Endothelial cell of umbilical vein (primary cell): ENCODE measurements around the gene ABI3BP. TPM values are rescaled to one million over a fixed set of nuclear protein-coding genes. Genes with fewer than 3 reads are reported as not detected.

Experiments used
- BruUV-seq: library from RNA; stranded (reverse); fragments of 400-500 nt; replicated peaks from 2 replicates; lab custom pipeline; 2021; lab: Mats Ljungman, UMichigan
- CTCF ChIA-PET: fragments of 300-600, 350-600 bp; sonication (Branson Sonifier 250); formaldehyde crosslinking; loops from one replicate; lab custom pipeline; 2021; ENCODE audit warnings: antibody characterized with exemption, inconsistent platforms; lab: Charles Lee
- POLR2A ChIA-PET: fragments of 300-600, 350-600 bp; sonication (Branson Sonifier 250); formaldehyde crosslinking; loops from one replicate; lab custom pipeline; 2021; ENCODE audit warnings: antibody characterized with exemption, inconsistent platforms; lab: Charles Lee
- DNase-seq: peaks from one replicate; pipeline ENCODE4 v3.0.0-alpha.2; 2011; ENCODE audit warnings: low read depth, low spot score
- FAIRE-seq: peaks from 2 replicates; lab custom pipeline; 2011; peaks lifted over from hg19 to GRCh38; lab: Jason Lieb, UNC
- H2AFZ ChIP-seq: 2 replicates; pipeline ENCODE4 v1.6.0; 2012; ENCODE audit warnings: low read depth, low read length, control low read depth, inconsistent platforms
- H3K27ac ChIP-seq: 2 replicates; pipeline ENCODE4 v1.5.1; 2011; ENCODE audit warnings: low read depth, mild to moderate bottlenecking, control low read depth, low read length, moderate library complexity; ENCODE audit not compliant: insufficient read depth
- H3K27me3 ChIP-seq, 2 experiments: 2 replicates each; pipeline versions ENCODE4 v1.6.0 to v1.6.1; 2011; ENCODE audit warnings: low read length in 2 of 2, mixed read lengths in 1 of 2; ENCODE audit not compliant: control insufficient read depth in 2 of 2, insufficient read depth in 2 of 2
- H3K36me3 ChIP-seq, 2 experiments: 2 replicates in 1 of 2; 3 replicates in 1 of 2; pipeline ENCODE4 v1.5.1; 2011; ENCODE audit warnings: low read length in 2 of 2, mild to moderate bottlenecking in 1 of 2, moderate library complexity in 1 of 2; ENCODE audit not compliant: control insufficient read depth in 2 of 2, insufficient read depth in 2 of 2; ENCODE audit errors: extremely low read depth in 1 of 2
- H3K4me1 ChIP-seq: 3 replicates; pipeline ENCODE4 v1.5.1; 2011; ENCODE audit warnings: mild to moderate bottlenecking, low read length; ENCODE audit not compliant: control insufficient read depth, insufficient read depth; ENCODE audit errors: extremely low read depth
- H3K4me2 ChIP-seq: 2 replicates; pipeline ENCODE4 v1.6.1; 2011; ENCODE audit warnings: low read length, control low read depth, mixed read lengths; ENCODE audit not compliant: insufficient read depth
- H3K4me3 ChIP-seq, 3 experiments: fragments of 200-600 bp in 1 of 3; sonication (generic), shearing (Covaris generic) in 1 of 3; replicated peaks in 1 of 3; 2 replicates each; pipeline ENCODE4 v1.5.1; 2011 to 2016; ENCODE audit warnings: control low read depth in 3 of 3, low read length in 3 of 3, mild to moderate bottlenecking in 2 of 3, inconsistent platforms in 1 of 3, low read depth in 1 of 3, moderate library complexity in 1 of 3; ENCODE audit not compliant: insufficient read depth in 1 of 3
- H3K79me2 ChIP-seq: 2 replicates; pipeline ENCODE4 v1.6.0; 2012; ENCODE audit warnings: low read length, inconsistent platforms; ENCODE audit not compliant: control insufficient read depth, insufficient read depth
- H3K9ac ChIP-seq: replicated peaks from 2 replicates; pipeline ENCODE3; 2011; ENCODE audit warnings: low read length, control low read depth; ENCODE audit not compliant: insufficient read depth; ENCODE audit errors: extremely low read depth
- H3K9me1 ChIP-seq: replicated peaks from 3 replicates; pipeline ENCODE4 v1.6.0; 2011; ENCODE audit warnings: mild to moderate bottlenecking, low read length; ENCODE audit not compliant: control insufficient read depth, insufficient read depth; ENCODE audit errors: extremely low read depth
- H3K9me3 ChIP-seq: replicated peaks from 2 replicates; pipeline ENCODE4 v1.5.1; 2012; ENCODE audit warnings: low read length, inconsistent platforms; ENCODE audit not compliant: control insufficient read depth, insufficient read depth
- H4K20me1 ChIP-seq: replicated peaks from 2 replicates; pipeline ENCODE3; 2011; ENCODE audit warnings: mild to moderate bottlenecking, low read length; ENCODE audit not compliant: control insufficient read depth, insufficient read depth; ENCODE audit errors: extremely low read depth
- EZH2 ChIP-seq: IDR thresholded peaks from 2 replicates; pipeline ENCODE4 v1.6.1; 2012; ENCODE audit warnings: borderline replicate concordance, low read depth, mild to moderate bottlenecking, moderate library complexity, low read length, inconsistent platforms; ENCODE audit not compliant: severe bottlenecking
- FOS ChIP-seq: IDR thresholded peaks from 2 replicates; pipeline ENCODE4 v1.6.1; 2011; ENCODE audit warnings: mild to moderate bottlenecking, low read length, moderate library complexity, borderline replicate concordance; ENCODE audit not compliant: insufficient read depth
- GATA2 ChIP-seq: IDR thresholded peaks from 2 replicates; pipeline ENCODE4 v1.7.0; 2011; ENCODE audit warnings: low read depth, mild to moderate bottlenecking, moderate library complexity, mixed read lengths, low read length; ENCODE audit not compliant: insufficient read length, insufficient read depth
- JUN ChIP-seq: IDR thresholded peaks from 2 replicates; pipeline ENCODE4 v1.6.1; 2011; ENCODE audit warnings: borderline replicate concordance, low read depth; ENCODE audit not compliant: insufficient read length, insufficient read depth
- MYC ChIP-seq: IDR thresholded peaks from one replicate; pipeline ENCODE4 v1.6.1; 2011; ENCODE audit warnings: mild to moderate bottlenecking, low read depth, low read length
- POLR2A ChIP-seq: IDR thresholded peaks from 2 replicates; pipeline ENCODE4 v1.6.1; 2012; ENCODE audit warnings: low read depth, mild to moderate bottlenecking, control low read depth, low read length
- POLR2AphosphoS5 ChIP-seq: IDR thresholded peaks from 2 replicates; pipeline ENCODE4 v1.6.1; 2012; ENCODE audit warnings: low read depth, mild to moderate bottlenecking, control low read depth, low read length, moderate library complexity; ENCODE audit not compliant: insufficient read depth
- dilution Hi-C: fragments of 300-500 bp; cut with MboI; formaldehyde crosslinking; loops from one replicate; pipeline ENCODE4 v1.15.0; 2019; ENCODE audit warnings: low sequenced_read_pairs; ENCODE audit not compliant: extremely low pct_ligation_motif_present
- intact Hi-C: fragments of 100-400 bp; cut with micrococcal nuclease; formaldehyde crosslinking; loops from one replicate; pipeline ENCODE4 v1.10.0; 2022
- polyA plus RNA-seq, 4 experiments: library from polyadenylated mRNA; depleted of rRNA in 3 of 4; stranded (reverse) in 3 of 4; unstranded in 1 of 4; fragments of >200 nt; gene quantifications; 2 replicates each; pipeline versions ENCODE4 v1.2.1 to v1.2.3, GENCODE V29; 2011 to 2012; ENCODE audit warnings: missing spikeins in 1 of 4
- total RNA-seq: library from RNA; stranded (reverse); gene quantifications from 2 replicates; pipeline ENCODE4 v1.2.3, GENCODE V29; 2021
- TF ChIP-seq, protein P1 (sequence below), 2 donors: IDR thresholded peaks; 1 replicate in 1 of 2; 2 replicates in 1 of 2; pipeline ENCODE4 v1.5.1; 2011; ENCODE audit warnings: low read length in 2 of 2, mild to moderate bottlenecking in 2 of 2, moderate library complexity in 2 of 2, control low read depth in 1 of 2, inconsistent platforms in 1 of 2, low read depth in 1 of 2; ENCODE audit not compliant: insufficient read depth in 1 of 2; ENCODE audit errors: extremely low read depth in 1 of 2
- TF ChIP-seq, protein P2 (sequence below): IDR thresholded peaks from 2 replicates; pipeline ENCODE4 v1.6.1; 2011; ENCODE audit not compliant: insufficient read depth, insufficient read length

ABI3BP gene
- total and polyA plus RNA-seq, 2 donors (not counting 3 experiments of a cell fraction or from before 2014, with no cell fraction given): 78.1 to 106 TPM

DNA sequence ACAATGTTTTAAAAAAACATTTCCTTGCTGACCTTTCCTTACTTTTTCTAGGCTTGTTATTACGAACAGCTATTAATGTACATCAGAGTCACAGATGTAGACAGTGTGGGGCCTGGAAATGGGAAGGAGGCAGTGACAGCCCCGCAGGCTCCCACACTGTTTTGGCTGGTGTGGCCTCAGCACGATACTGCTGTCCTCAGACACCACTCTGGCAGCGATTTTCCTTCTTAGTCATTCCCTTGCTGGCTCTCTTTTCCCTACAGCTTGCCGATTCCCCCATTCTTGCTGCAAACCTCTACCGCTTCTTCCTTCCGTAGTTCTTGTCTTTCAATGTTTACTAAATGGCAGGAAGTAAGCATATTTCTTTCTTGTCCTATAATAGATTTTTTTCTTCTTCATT, 113.1 kb downstream of the ABI3BP start:
- BruUV-seq: no TSS peak
- POLR2A ChIA-PET: no interaction called here
- DNase-seq: no peak
- Histone ChIP-seq H4K20me1 (no peaks in the 10 kb centered on the region), H3K4me2 (no peak overlapping the region), H3K4me3 (no peak overlapping the region), H3K9ac (no peak overlapping the region), H3K27ac (no peak overlapping the region), H3K79me2 (no peaks in the 10 kb centered on the region), H3K4me1 (peaks cover 13% of the 10 kb centered on the region), H3K9me1 (no peaks in the 10 kb centered on the region), H2AFZ (no peak overlapping the region), H3K27me3 (no peaks in the 10 kb centered on the region), H3K36me3 (no peaks in the 10 kb centered on the region), H3K9me3 (no peaks in the 10 kb centered on the region)
- FAIRE-seq: no peak
- CTCF ChIA-PET: interaction anchor here (1.7 kb wide), 1 partner anchor 316 kb away, joined by 4 read pairs; no protein-coding TSS in a partner anchor
- intact Hi-C loops: no loop called here
- dilution Hi-C loops: no loop called here
- no peak for TF ChIP-seq FOS
- TF ChIP-seq POLR2AphosphoS5: no peak
- no peak for TF ChIP-seq JUN
- no peak for TF ChIP-seq POLR2A

DNA sequence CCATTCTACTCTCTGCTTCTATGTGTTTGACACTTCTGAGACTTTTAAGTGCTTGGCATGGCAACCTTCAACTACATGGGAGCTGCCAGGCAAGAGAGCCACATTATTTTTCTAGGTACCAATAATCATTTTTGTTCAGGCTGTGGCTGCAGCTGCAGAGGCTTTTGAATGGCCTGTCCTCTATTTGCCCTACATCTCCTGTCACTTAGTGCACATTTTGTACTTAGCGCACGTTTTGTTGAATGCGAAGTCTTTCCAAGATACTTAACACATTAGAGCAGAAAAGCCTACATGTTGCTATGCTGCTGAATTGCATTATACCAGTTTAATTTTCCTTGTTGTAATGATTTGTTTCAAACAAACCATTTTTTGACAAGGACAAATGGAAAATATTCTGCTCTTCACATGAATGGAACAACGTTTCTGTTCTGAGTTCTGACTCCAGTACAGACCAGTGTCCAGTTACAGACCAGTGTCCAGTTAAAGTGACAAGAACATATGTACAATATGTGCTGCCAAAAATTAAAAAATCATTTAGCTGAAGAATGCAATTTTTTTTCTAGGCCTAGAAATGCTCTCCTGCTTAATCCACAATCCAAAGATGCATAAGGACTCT, 113.9 kb downstream of the ABI3BP start:
- BruUV-seq: no TSS peak
- no peaks in the 10 kb centered on the region for H3K9me1 ChIP-seq

More for the DNA sequence above, 113.9 kb downstream of the ABI3BP start:
- Histone ChIP-seq H3K9ac (no peak overlapping the region), H3K36me3 (no peaks in the 10 kb centered on the region), H3K27me3 (no peaks in the 10 kb centered on the region), H3K4me2 (no peak overlapping the region), H3K27ac (no peak overlapping the region), H2AFZ (no peak overlapping the region), H3K4me3 (no peak overlapping the region), H3K4me1 (peaks cover 18% of the 10 kb centered on the region), H4K20me1 (no peaks in the 10 kb centered on the region), H3K79me2 (no peaks in the 10 kb centered on the region), H3K9me3 (no peaks in the 10 kb centered on the region)
- no peak for TF ChIP-seq EZH2
- TF ChIP-seq JUN: no peak
- no peak for TF ChIP-seq FOS
- no peak for TF ChIP-seq MYC
- TF ChIP-seq POLR2A: no peak
- TF ChIP-seq, protein P1, sequence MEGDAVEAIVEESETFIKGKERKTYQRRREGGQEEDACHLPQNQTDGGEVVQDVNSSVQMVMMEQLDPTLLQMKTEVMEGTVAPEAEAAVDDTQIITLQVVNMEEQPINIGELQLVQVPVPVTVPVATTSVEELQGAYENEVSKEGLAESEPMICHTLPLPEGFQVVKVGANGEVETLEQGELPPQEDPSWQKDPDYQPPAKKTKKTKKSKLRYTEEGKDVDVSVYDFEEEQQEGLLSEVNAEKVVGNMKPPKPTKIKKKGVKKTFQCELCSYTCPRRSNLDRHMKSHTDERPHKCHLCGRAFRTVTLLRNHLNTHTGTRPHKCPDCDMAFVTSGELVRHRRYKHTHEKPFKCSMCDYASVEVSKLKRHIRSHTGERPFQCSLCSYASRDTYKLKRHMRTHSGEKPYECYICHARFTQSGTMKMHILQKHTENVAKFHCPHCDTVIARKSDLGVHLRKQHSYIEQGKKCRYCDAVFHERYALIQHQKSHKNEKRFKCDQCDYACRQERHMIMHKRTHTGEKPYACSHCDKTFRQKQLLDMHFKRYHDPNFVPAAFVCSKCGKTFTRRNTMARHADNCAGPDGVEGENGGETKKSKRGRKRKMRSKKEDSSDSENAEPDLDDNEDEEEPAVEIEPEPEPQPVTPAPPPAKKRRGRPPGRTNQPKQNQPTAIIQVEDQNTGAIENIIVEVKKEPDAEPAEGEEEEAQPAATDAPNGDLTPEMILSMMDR (IDR thresholded peaks at IDR 0.05; ENCODE audit: extremely low read depth in 1 of 2, insufficient read depth in 1 of 2, low read depth in 1 of 2, low read length in 2 of 2): no peak
- TF ChIP-seq POLR2AphosphoS5: no peak
- TF ChIP-seq, protein P2, sequence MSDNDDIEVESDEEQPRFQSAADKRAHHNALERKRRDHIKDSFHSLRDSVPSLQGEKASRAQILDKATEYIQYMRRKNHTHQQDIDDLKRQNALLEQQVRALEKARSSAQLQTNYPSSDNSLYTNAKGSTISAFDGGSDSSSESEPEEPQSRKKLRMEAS: no peak
- TF ChIP-seq GATA2: no peak
- dilution Hi-C loops (no loop called here), intact Hi-C loops (no loop called here)
- FAIRE-seq (no peak), DNase-seq (no peak)
- ChIA-PET CTCF (interaction anchor here (1.1 kb wide), 1 partner anchor 14 kb away, joined by 6 read pairs; no protein-coding TSS in a partner anchor), POLR2A (no interaction called here)
